ENCODE results near the gene GTSF1L.

Gene GTSF1L

GRCh38 chr20:43726811-43727338, at the start of gene GTSF1L:
Gene GTSF1L (minus strand): TSS chr20:43727002. CDS start chr20:43726694, 308 bp downstream.
- Histone ChIP-seq H3K27me3 (ENCODE audit: control insufficient read depth in 1 of 2, insufficient read depth in 2 of 2, low read length in 2 of 2) (no peaks in the 10 kb centered on the region), H3K9me3 (ENCODE audit: control insufficient read depth in 2 of 2, low read length in 2 of 2) (peaks cover 0 to 2% of the 10 kb centered on the region in 2 donors), H3K4me1 (ENCODE audit: control insufficient read depth, insufficient read depth, low read length) (no peaks in the 10 kb centered on the region), H3K36me3 (ENCODE audit: control insufficient read depth in 2 of 2, insufficient read depth in 2 of 2, low read length in 2 of 2) (no peaks in the 10 kb centered on the region), H3K4me3 (ENCODE audit: low read length in 2 of 2) (no peak within 1 kb of the TSS), H3K27ac (ENCODE audit: low read length) (no peak within 1 kb of the TSS), H3K9ac (ENCODE audit: low read length in 2 of 2) (no peak within 1 kb of the TSS)

GRCh38 chr20:43774754-43775153, 48.0 kb upstream of the GTSF1L start:
- Histone ChIP-seq H3K9me3 (ENCODE audit: control insufficient read depth in 2 of 2, low read length in 2 of 2) (peaks cover 12% of the 10 kb centered on the region in 2 donors), H3K4me1 (ENCODE audit: control insufficient read depth, insufficient read depth, low read length) (no peaks in the 10 kb centered on the region), H3K9ac (ENCODE audit: low read length in 2 of 2) (no peak overlapping the region), H3K27me3 (ENCODE audit: control insufficient read depth in 1 of 2, insufficient read depth in 2 of 2, low read length in 2 of 2) (peaks cover 0 to 4% of the 10 kb centered on the region in 2 donors), H3K27ac (ENCODE audit: low read length) (no peak overlapping the region), H3K36me3 (ENCODE audit: control insufficient read depth in 2 of 2, insufficient read depth in 2 of 2, low read length in 2 of 2) (no peaks in the 10 kb centered on the region), H3K4me3 (ENCODE audit: low read length in 2 of 2) (no peak overlapping the region)

- H3K9me3 ChIP-seq (ENCODE audit: control insufficient read depth in 2 of 2, low read length in 2 of 2): no peaks in the 10 kb centered on the region
- peaks cover 13% of the 10 kb centered on the region for H3K4me1 ChIP-seq (ENCODE audit: control insufficient read depth, insufficient read depth, low read length)
- no peaks in the 10 kb centered on the region for H3K36me3 ChIP-seq (ENCODE audit: control insufficient read depth in 2 of 2, insufficient read depth in 2 of 2, low read length in 2 of 2)
- no peak overlapping the region for H3K27ac ChIP-seq (ENCODE audit: low read length)
- no peak overlapping the region for H3K9ac ChIP-seq (ENCODE audit: low read length in 2 of 2)
- H3K4me3 ChIP-seq (ENCODE audit: low read length in 2 of 2): no peak overlapping the region
- H3K27me3 ChIP-seq (ENCODE audit: control insufficient read depth in 1 of 2, insufficient read depth in 2 of 2, low read length in 2 of 2): peaks cover 0 to 4% of the 10 kb centered on the region in 2 donors
Measured at GRCh38 chr20:43771503-43772190, 44.8 kb upstream of the GTSF1L start.

GRCh38 chr20:43770342-43770741, 43.5 kb upstream of the GTSF1L start:
- H3K27ac ChIP-seq (ENCODE audit: low read length): no peak overlapping the region
- no peaks in the 10 kb centered on the region for H3K9me3 ChIP-seq (ENCODE audit: control insufficient read depth in 2 of 2, low read length in 2 of 2)
- H3K36me3 ChIP-seq (ENCODE audit: control insufficient read depth in 2 of 2, insufficient read depth in 2 of 2, low read length in 2 of 2): no peaks in the 10 kb centered on the region
- H3K9ac ChIP-seq (ENCODE audit: low read length in 2 of 2): no peak overlapping the region
- H3K27me3 ChIP-seq (ENCODE audit: control insufficient read depth in 1 of 2, insufficient read depth in 2 of 2, low read length in 2 of 2): peaks cover 0 to 4% of the 10 kb centered on the region in 2 donors
- no peak overlapping the region for H3K4me3 ChIP-seq (ENCODE audit: low read length in 2 of 2)
- H3K4me1 ChIP-seq (ENCODE audit: control insufficient read depth, insufficient read depth, low read length): peaks cover 20% of the 10 kb centered on the region

- H3K27me3 ChIP-seq (ENCODE audit: control insufficient read depth in 1 of 2, insufficient read depth in 2 of 2, low read length in 2 of 2): peaks cover 0 to 4% of the 10 kb centered on the region in 2 donors
Measured at GRCh38 chr20:43767686-43768474, 41.1 kb upstream of the GTSF1L start.

GRCh38 chr20:43766917-43767316, 40.1 kb upstream of the GTSF1L start:
- H3K27me3 ChIP-seq (ENCODE audit: control insufficient read depth in 1 of 2, insufficient read depth in 2 of 2, low read length in 2 of 2): peaks cover 0 to 6% of the 10 kb centered on the region in 2 donors
- H3K36me3 ChIP-seq (ENCODE audit: control insufficient read depth in 2 of 2, insufficient read depth in 2 of 2, low read length in 2 of 2): no peaks in the 10 kb centered on the region
- peaks cover 31% of the 10 kb centered on the region for H3K4me1 ChIP-seq (ENCODE audit: control insufficient read depth, insufficient read depth, low read length)
- peak overlapping the region; percentile 11 for H3K27ac ChIP-seq (ENCODE audit: low read length)
- no peaks in the 10 kb centered on the region for H3K9me3 ChIP-seq (ENCODE audit: control insufficient read depth in 2 of 2, low read length in 2 of 2)
- no peak overlapping the region for H3K4me3 ChIP-seq (ENCODE audit: low read length in 2 of 2)
- H3K9ac ChIP-seq (ENCODE audit: low read length in 2 of 2): no peak overlapping the region

More at GRCh38 chr20:43767686-43768474, 41.1 kb upstream of the GTSF1L start:
- no peak overlapping the region for H3K4me3 ChIP-seq (ENCODE audit: low read length in 2 of 2)
- H3K9ac ChIP-seq (ENCODE audit: low read length in 2 of 2): no peak overlapping the region
- no peaks in the 10 kb centered on the region for H3K9me3 ChIP-seq (ENCODE audit: control insufficient read depth in 2 of 2, low read length in 2 of 2)
- no peaks in the 10 kb centered on the region for H3K36me3 ChIP-seq (ENCODE audit: control insufficient read depth in 2 of 2, insufficient read depth in 2 of 2, low read length in 2 of 2)
- H3K27ac ChIP-seq (ENCODE audit: low read length): peak overlapping the region; percentile 18
- H3K4me1 ChIP-seq (ENCODE audit: control insufficient read depth, insufficient read depth, low read length): peaks cover 22% of the 10 kb centered on the region

- peak overlapping the region in 1 of 2 donors; percentile 29 for H3K4me3 ChIP-seq (ENCODE audit: low read length in 2 of 2)
- no peaks in the 10 kb centered on the region for H3K9me3 ChIP-seq (ENCODE audit: control insufficient read depth in 2 of 2, low read length in 2 of 2)
- H3K4me1 ChIP-seq (ENCODE audit: control insufficient read depth, insufficient read depth, low read length): peaks cover 35% of the 10 kb centered on the region
- no peaks in the 10 kb centered on the region for H3K36me3 ChIP-seq (ENCODE audit: control insufficient read depth in 2 of 2, insufficient read depth in 2 of 2, low read length in 2 of 2)
- H3K27me3 ChIP-seq (ENCODE audit: control insufficient read depth in 1 of 2, insufficient read depth in 2 of 2, low read length in 2 of 2): peaks cover 0 to 2% of the 10 kb centered on the region in 2 donors
- peak overlapping the region; percentile 11 for H3K27ac ChIP-seq (ENCODE audit: low read length)
- H3K9ac ChIP-seq (ENCODE audit: low read length in 2 of 2): no peak overlapping the region
Measured at GRCh38 chr20:43766385-43766784, 39.6 kb upstream of the GTSF1L start.

- no peak overlapping the region for H3K27ac ChIP-seq (ENCODE audit: low read length)
- no peak overlapping the region for H3K9ac ChIP-seq (ENCODE audit: low read length in 2 of 2)
- no peak overlapping the region for H3K4me3 ChIP-seq (ENCODE audit: low read length in 2 of 2)
Measured at GRCh38 chr20:43765916-43766315, 39.1 kb upstream of the GTSF1L start.

GRCh38 chr20:43762911-43763310, 36.1 kb upstream of the GTSF1L start:
- H3K9ac ChIP-seq (ENCODE audit: low read length in 2 of 2): no peak overlapping the region
- H3K27me3 ChIP-seq (ENCODE audit: control insufficient read depth in 1 of 2, insufficient read depth in 2 of 2, low read length in 2 of 2): peaks cover 0 to 2% of the 10 kb centered on the region in 2 donors
- no peaks in the 10 kb centered on the region for H3K9me3 ChIP-seq (ENCODE audit: control insufficient read depth in 2 of 2, low read length in 2 of 2)
- H3K4me3 ChIP-seq (ENCODE audit: low read length in 2 of 2): no peak overlapping the region
- no peaks in the 10 kb centered on the region for H3K36me3 ChIP-seq (ENCODE audit: control insufficient read depth in 2 of 2, insufficient read depth in 2 of 2, low read length in 2 of 2)
- H3K27ac ChIP-seq (ENCODE audit: low read length): no peak overlapping the region
- H3K4me1 ChIP-seq (ENCODE audit: control insufficient read depth, insufficient read depth, low read length): peaks cover 38% of the 10 kb centered on the region

More at GRCh38 chr20:43765916-43766315, 39.1 kb upstream of the GTSF1L start:
- Histone ChIP-seq H3K27me3 (ENCODE audit: control insufficient read depth in 1 of 2, insufficient read depth in 2 of 2, low read length in 2 of 2) (peaks cover 0 to 2% of the 10 kb centered on the region in 2 donors), H3K36me3 (ENCODE audit: control insufficient read depth in 2 of 2, insufficient read depth in 2 of 2, low read length in 2 of 2) (no peaks in the 10 kb centered on the region), H3K4me1 (ENCODE audit: control insufficient read depth, insufficient read depth, low read length) (peaks cover 38% of the 10 kb centered on the region), H3K9me3 (ENCODE audit: control insufficient read depth in 2 of 2, low read length in 2 of 2) (no peaks in the 10 kb centered on the region)

GRCh38 chr20:43761386-43762340, 34.9 kb upstream of the GTSF1L start:
- Histone ChIP-seq H3K9ac (ENCODE audit: low read length in 2 of 2) (no peak overlapping the region), H3K27me3 (ENCODE audit: control insufficient read depth in 1 of 2, insufficient read depth in 2 of 2, low read length in 2 of 2) (peaks cover 0 to 2% of the 10 kb centered on the region in 2 donors), H3K36me3 (ENCODE audit: control insufficient read depth in 2 of 2, insufficient read depth in 2 of 2, low read length in 2 of 2) (no peaks in the 10 kb centered on the region), H3K4me3 (ENCODE audit: low read length in 2 of 2) (no peak overlapping the region), H3K4me1 (ENCODE audit: control insufficient read depth, insufficient read depth, low read length) (peaks cover 25% of the 10 kb centered on the region), H3K27ac (ENCODE audit: low read length) (peak overlapping the region; percentile 31), H3K9me3 (ENCODE audit: control insufficient read depth in 2 of 2, low read length in 2 of 2) (no peaks in the 10 kb centered on the region)

All from stomach smooth muscle (tissue), 2 donors.